H9 (cell line): ENCODE data around the gene KIAA0825. TPM values are rescaled to one million over a fixed set of nuclear protein-coding genes. Genes with fewer than 3 reads are reported as not detected.

Source experiments
- DNase-seq: peaks from one replicate; pipeline ENCODE4 v3.0.0-alpha.2; 2017
- H2AFZ ChIP-seq: one replicate; pipeline ENCODE4 v1.6.1; 2013; ENCODE audit warnings: mild to moderate bottlenecking, low read length, control low read depth, moderate library complexity
- H2AK5ac ChIP-seq: 2 replicates; pipeline ENCODE4 v1.6.1; 2013; ENCODE audit warnings: low read length, control low read depth, mixed read lengths; ENCODE audit not compliant: insufficient read length
- H2BK120ac ChIP-seq: one replicate; pipeline ENCODE4 v1.6.1; 2013; ENCODE audit warnings: low read depth, mild to moderate bottlenecking, low read length, control low read depth, inconsistent platforms; ENCODE audit not compliant: poor library complexity, severe bottlenecking
- H2BK12ac ChIP-seq: 2 replicates; pipeline ENCODE4 v1.6.1; 2013; ENCODE audit warnings: low read length, control low read depth, mixed read lengths, low read depth; ENCODE audit not compliant: insufficient read length
- H2BK15ac ChIP-seq: 2 replicates; pipeline ENCODE4 v1.6.1; 2013; ENCODE audit warnings: low read depth, low read length, control low read depth
- H2BK20ac ChIP-seq: one replicate; pipeline ENCODE4 v1.6.1; 2013; ENCODE audit warnings: low read depth, mild to moderate bottlenecking, low read length, control low read depth, inconsistent platforms; ENCODE audit not compliant: poor library complexity, severe bottlenecking
- H2BK5ac ChIP-seq: 2 replicates; pipeline ENCODE4 v1.6.1; 2013; ENCODE audit warnings: low read length, control low read depth, mixed read lengths; ENCODE audit not compliant: insufficient read length
- H3K14ac ChIP-seq: 2 replicates; pipeline ENCODE4 v1.6.1; 2013; ENCODE audit warnings: low read length, control low read depth; ENCODE audit not compliant: insufficient read depth
- H3K18ac ChIP-seq: 2 replicates; pipeline ENCODE4 v1.6.1; 2013; ENCODE audit warnings: low read depth, mild to moderate bottlenecking, mixed read lengths, low read length, control low read depth; ENCODE audit not compliant: insufficient read length
- H3K23ac ChIP-seq: 2 replicates; pipeline ENCODE4 v1.6.1; 2013; ENCODE audit warnings: low read length, control low read depth, mixed read lengths, low read depth; ENCODE audit not compliant: insufficient read length
- H3K23me2 ChIP-seq: 2 replicates; pipeline ENCODE4 v1.6.1; 2013; ENCODE audit warnings: low read depth, mild to moderate bottlenecking, mixed read lengths, low read length, control low read depth; ENCODE audit not compliant: insufficient read length, poor library complexity, severe bottlenecking
- H3K27ac ChIP-seq: 2 replicates; pipeline ENCODE4 v1.5.1; 2013; ENCODE audit warnings: low read length, control low read depth, mixed read lengths, low read depth; ENCODE audit not compliant: insufficient read length
- H3K27me3 ChIP-seq: 2 replicates; pipeline ENCODE4 v1.6.1; 2013; ENCODE audit warnings: low read length, control low read depth, inconsistent platforms; ENCODE audit not compliant: insufficient read depth
- H3K4ac ChIP-seq: 2 replicates; pipeline ENCODE4 v1.6.1; 2013; ENCODE audit warnings: low read depth, mild to moderate bottlenecking, control low read depth, inconsistent platforms, low read length, moderate library complexity
- H3K4me1 ChIP-seq: 2 replicates; pipeline ENCODE4 v1.6.1; 2013; ENCODE audit warnings: low read length, control low read depth, inconsistent platforms; ENCODE audit not compliant: insufficient read depth
- H3K4me2 ChIP-seq: 2 replicates; pipeline ENCODE4 v1.6.1; 2013; ENCODE audit warnings: low read length, control low read depth, mixed read lengths; ENCODE audit not compliant: insufficient read length, insufficient read depth
- H3K56ac ChIP-seq: 2 replicates; pipeline ENCODE4 v1.6.1; 2013; ENCODE audit warnings: low read depth, mild to moderate bottlenecking, mixed read lengths, low read length, control low read depth; ENCODE audit not compliant: insufficient read length
- H3K79me1 ChIP-seq: 2 replicates; pipeline ENCODE4 v1.6.1; 2013; ENCODE audit warnings: low read depth, mild to moderate bottlenecking, moderate library complexity, low read length, control low read depth, inconsistent platforms; ENCODE audit not compliant: insufficient read depth, poor library complexity, severe bottlenecking
- H3K79me2 ChIP-seq: 2 replicates; pipeline ENCODE4 v1.6.1; 2013; ENCODE audit warnings: low read length, control low read depth, inconsistent platforms; ENCODE audit not compliant: insufficient read depth
- H3K9ac ChIP-seq: 2 replicates; pipeline ENCODE4 v1.6.1; 2013; ENCODE audit warnings: low read length, control low read depth, mixed read lengths; ENCODE audit not compliant: insufficient read length; ENCODE audit errors: extremely low read depth
- H3K9me3 ChIP-seq: one replicate; pipeline ENCODE4 v1.6.1; 2013; ENCODE audit warnings: low read depth, low read length, inconsistent platforms; ENCODE audit not compliant: control insufficient read depth
- H3T11ph ChIP-seq: one replicate; pipeline ENCODE4 v1.6.1; 2013; ENCODE audit warnings: mild to moderate bottlenecking, low read length, control low read depth, inconsistent platforms
- H4K20me1 ChIP-seq: one replicate; pipeline ENCODE4 v1.6.1; 2013; ENCODE audit not compliant: control insufficient read depth, insufficient read length, insufficient read depth
- H4K5ac ChIP-seq: 2 replicates; pipeline ENCODE4 v1.6.1; 2013; ENCODE audit warnings: low read depth, mild to moderate bottlenecking, mixed read lengths, low read length, control low read depth; ENCODE audit not compliant: insufficient read length
- H4K8ac ChIP-seq: replicated peaks from 2 replicates; pipeline ENCODE4 v1.6.1; 2013; ENCODE audit warnings: low read length, control low read depth, mixed read lengths, low read depth; ENCODE audit not compliant: insufficient read length
- H4K91ac ChIP-seq: 2 replicates; pipeline ENCODE4 v1.6.1; 2013; ENCODE audit warnings: low read depth, mild to moderate bottlenecking, moderate library complexity, mixed read lengths, low read length, control low read depth; ENCODE audit not compliant: insufficient read length
- H3K27ac Mint-ChIP-seq, 3 experiments: 2 replicates in 2 of 3; 3 replicates in 1 of 3; pipeline ENCODE4 v1.8.0; 2020 to 2021; ENCODE audit warnings: mixed read lengths in 3 of 3, mild to moderate bottlenecking in 1 of 3, moderate library complexity in 1 of 3
- H3K27me3 Mint-ChIP-seq: 2 replicates; pipeline ENCODE4 v1.8.0; 2021; ENCODE audit warnings: low read depth, mild to moderate bottlenecking, moderate library complexity, mixed read lengths
- H3K36me3 Mint-ChIP-seq, 3 experiments: 2 replicates in 2 of 3; 3 replicates in 1 of 3; pipeline ENCODE4 v1.8.0; 2020 to 2021; ENCODE audit warnings: low read depth in 3 of 3, mixed read lengths in 3 of 3; ENCODE audit not compliant: insufficient read depth in 1 of 3
- H3K4me1 Mint-ChIP-seq, 2 experiments: 2 replicates each; pipeline ENCODE4 v1.8.0; 2020; ENCODE audit warnings: mixed read lengths in 2 of 2
- H3K4me3 Mint-ChIP-seq, 2 experiments: 2 replicates in 1 of 2; 3 replicates in 1 of 2; pipeline ENCODE4 v1.8.0; 2020 to 2021; ENCODE audit warnings: mild to moderate bottlenecking in 2 of 2, mixed read lengths in 2 of 2, moderate library complexity in 1 of 2
- H3K9me3 Mint-ChIP-seq, 2 experiments: 2 replicates in 1 of 2; 3 replicates in 1 of 2; pipeline ENCODE4 v1.8.0; 2020; ENCODE audit warnings: mild to moderate bottlenecking in 2 of 2, mixed read lengths in 2 of 2, moderate library complexity in 1 of 2
- CTCF ChIP-seq: fragments of 200-600 bp; sonication (generic); conservative IDR thresholded peaks from 3 replicates; pipeline ENCODE4 v1.8.0; 2021; ENCODE audit warnings: antibody characterized with exemption, mild to moderate bottlenecking
- WGBS: extraction: QIAGEN DNeasy Blood & Tissue Kit; methylation state at CpG from one replicate; pipeline ENCODE4 v1.1.7; 2013; ENCODE audit warnings: missing lambda C conversion rate, low lambda C conversion rate, mixed read lengths; ENCODE audit not compliant: insufficient read length; ENCODE audit errors: extremely low coverage; 5-methylcytosine and 5-hydroxymethylcytosine counted together
- total RNA-seq: library from RNA; stranded (reverse); gene quantifications from 2 replicates; pipeline ENCODE4 v1.2.1, GENCODE V29; 2021

KIAA0825 gene
- total RNA-seq, 1 experiment from 2014 or later, result 1.8 TPM

DNA sequence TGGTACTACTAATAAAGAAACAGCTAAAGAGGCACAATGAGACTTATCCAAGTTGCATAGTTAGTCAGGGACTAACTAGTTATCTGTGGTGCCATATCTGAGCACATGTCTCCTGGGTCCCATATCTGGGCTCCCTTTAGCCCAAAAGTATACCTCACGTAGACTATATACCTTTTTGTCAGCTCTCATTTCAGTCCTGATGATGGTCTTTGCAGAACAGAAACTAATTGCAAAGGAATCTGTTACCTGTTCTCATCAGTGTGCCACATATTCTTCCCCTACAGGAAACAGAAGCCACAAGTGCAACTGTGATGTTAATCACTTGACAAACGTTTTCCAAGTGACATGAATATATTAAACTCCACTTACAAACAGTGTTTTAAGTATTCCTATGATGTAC lies 395.2 kb downstream of the KIAA0825 start:
- Histone ChIP-seq H3K4me2 (no peak overlapping the region), H3K56ac (no peak overlapping the region), H2BK12ac (no peak overlapping the region), H3K23ac (no peak overlapping the region), H4K20me1 (no peaks in the 10 kb centered on the region), H2BK120ac (no peak overlapping the region), H3K79me1 (peaks cover 5% of the 10 kb centered on the region), H4K91ac (no peak overlapping the region), H3K27ac (no peak overlapping the region), H3K14ac (no peak overlapping the region), H4K5ac (no peak overlapping the region), H2BK15ac (no peak overlapping the region), H3K27me3 (no peaks in the 10 kb centered on the region), H3T11ph (no peak overlapping the region), H2AFZ (no peak overlapping the region), H3K18ac (no peak overlapping the region), H4K8ac (no peak overlapping the region), H2BK5ac (no peak overlapping the region), H3K79me2 (peaks cover 4% of the 10 kb centered on the region; the same call in 1 of the 2 replicates), H3K9me3 (no peaks in the 10 kb centered on the region), H3K4ac (no peak overlapping the region), H2BK20ac (no peak overlapping the region), H3K4me1 (no peaks in the 10 kb centered on the region; the same call in 1 of the 2 replicates), H2AK5ac (no peak overlapping the region), H3K23me2 (no peaks in the 10 kb centered on the region), H3K9ac (no peak overlapping the region)
- peaks cover 7 to 15% (median 7%) of the 10 kb centered on the region in 3 experiments; a peak in 5 of 7 replicates for H3K36me3 Mint-ChIP-seq
- no CpG with 5 or more reads among the region's 2 CpGs for WGBS
- peaks cover 4 to 20% of the 10 kb centered on the region in 2 experiments; a peak in 3 of 4 replicates for H3K4me1 Mint-ChIP-seq
- no peak for TF ChIP-seq CTCF
- H3K27ac Mint-ChIP-seq, result no peak overlapping the region
- no peak for DNase-seq
- H3K4me3 Mint-ChIP-seq, result no peak overlapping the region
- H3K9me3 Mint-ChIP-seq, result peaks cover 3 to 11% of the 10 kb centered on the region in 2 experiments
- H3K27me3 Mint-ChIP-seq, result no peaks in the 10 kb centered on the region
